Measurements from ENCODE around the gene VPS35L. TPM values are rescaled to one million over a fixed set of nuclear protein-coding genes. Genes with fewer than 3 reads are reported as not detected.

Gene VPS35L
- total RNA-seq, 1 donor from 2014 or later = 45.9 TPM

DNA sequence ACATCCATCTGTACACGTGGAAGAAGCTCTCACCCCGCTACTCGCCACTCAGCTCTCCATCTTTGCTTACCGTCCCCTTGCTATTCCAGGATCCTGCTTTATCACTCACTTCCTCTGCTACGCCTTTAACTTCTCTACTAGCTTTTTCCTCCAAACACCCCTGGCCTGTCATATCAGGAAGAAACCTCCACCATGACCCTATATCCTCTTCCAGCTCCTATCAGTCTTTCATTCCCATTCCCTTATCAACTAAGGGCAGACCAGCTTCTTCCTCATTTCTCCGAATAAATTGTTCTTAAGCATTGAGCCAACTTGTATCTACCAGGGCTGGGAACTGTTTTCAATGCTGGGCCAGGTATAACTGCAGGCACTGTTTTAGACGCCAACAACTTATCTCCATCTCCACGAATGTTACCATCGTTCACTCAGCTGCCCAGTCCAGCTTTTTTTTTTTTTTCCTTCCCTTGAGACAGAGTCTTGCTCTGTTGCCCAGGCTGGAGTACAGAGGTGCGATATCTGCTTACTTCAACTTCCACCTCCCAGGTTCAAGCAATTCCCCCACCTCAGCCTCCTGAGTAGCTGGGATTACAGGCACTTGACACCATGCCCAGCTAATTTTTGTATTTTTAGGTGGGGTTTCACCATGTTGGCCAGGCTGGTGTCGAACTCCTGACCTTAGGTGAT is 166.9 kb downstream of the VPS35L start:
- ATAC-seq = no peak
- intact Hi-C loops (cut with DNase I) = no loop called here

DNA sequence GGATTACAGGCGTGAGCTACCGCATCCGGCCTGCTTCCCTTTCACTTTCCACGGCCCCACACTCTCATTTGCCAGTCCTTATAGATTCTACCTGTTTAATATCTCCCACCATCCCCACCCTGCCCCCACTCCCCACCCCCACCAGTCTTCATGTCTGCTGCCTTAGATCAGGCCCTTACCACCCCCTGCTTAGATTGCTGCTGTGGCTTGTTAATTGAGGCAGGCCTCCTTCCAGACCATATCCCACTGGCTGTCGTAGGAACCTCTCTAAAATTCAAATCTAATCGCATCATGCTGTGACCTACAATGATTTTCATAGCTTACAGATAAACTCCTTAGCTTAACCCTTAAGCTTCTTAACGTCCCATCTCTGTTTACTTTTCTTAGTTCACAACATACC is 167.5 kb downstream of the VPS35L start:
- Histone ChIP-seq H3K4me1 (peaks cover 16% of the 10 kb centered on the region), H3K36me3 (no peaks in the 10 kb centered on the region), H3K27me3 (ENCODE audit: low read depth) (no peaks in the 10 kb centered on the region), H3K27ac (no peak overlapping the region), H3K4me3 (no peak overlapping the region), H3K9me3 (no peaks in the 10 kb centered on the region)
- intact Hi-C loops (cut with DNase I) = no loop called here
- TF ChIP-seq, protein P1, sequence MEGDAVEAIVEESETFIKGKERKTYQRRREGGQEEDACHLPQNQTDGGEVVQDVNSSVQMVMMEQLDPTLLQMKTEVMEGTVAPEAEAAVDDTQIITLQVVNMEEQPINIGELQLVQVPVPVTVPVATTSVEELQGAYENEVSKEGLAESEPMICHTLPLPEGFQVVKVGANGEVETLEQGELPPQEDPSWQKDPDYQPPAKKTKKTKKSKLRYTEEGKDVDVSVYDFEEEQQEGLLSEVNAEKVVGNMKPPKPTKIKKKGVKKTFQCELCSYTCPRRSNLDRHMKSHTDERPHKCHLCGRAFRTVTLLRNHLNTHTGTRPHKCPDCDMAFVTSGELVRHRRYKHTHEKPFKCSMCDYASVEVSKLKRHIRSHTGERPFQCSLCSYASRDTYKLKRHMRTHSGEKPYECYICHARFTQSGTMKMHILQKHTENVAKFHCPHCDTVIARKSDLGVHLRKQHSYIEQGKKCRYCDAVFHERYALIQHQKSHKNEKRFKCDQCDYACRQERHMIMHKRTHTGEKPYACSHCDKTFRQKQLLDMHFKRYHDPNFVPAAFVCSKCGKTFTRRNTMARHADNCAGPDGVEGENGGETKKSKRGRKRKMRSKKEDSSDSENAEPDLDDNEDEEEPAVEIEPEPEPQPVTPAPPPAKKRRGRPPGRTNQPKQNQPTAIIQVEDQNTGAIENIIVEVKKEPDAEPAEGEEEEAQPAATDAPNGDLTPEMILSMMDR (IDR thresholded peaks at IDR 0.05) = no peak
- DNase-seq = no peak
- ATAC-seq = no peak

More for the DNA sequence above, 166.9 kb downstream of the VPS35L start:
- TF ChIP-seq, protein P1 (IDR thresholded peaks at IDR 0.05) = no peak
- Histone ChIP-seq H3K9me3 (no peaks in the 10 kb centered on the region), H3K27me3 (ENCODE audit: low read depth) (no peaks in the 10 kb centered on the region), H3K4me1 (peaks cover 16% of the 10 kb centered on the region), H3K27ac (no peak overlapping the region), H3K36me3 (no peaks in the 10 kb centered on the region), H3K4me3 (no peak overlapping the region)
- DNase-seq = no peak

DNA sequence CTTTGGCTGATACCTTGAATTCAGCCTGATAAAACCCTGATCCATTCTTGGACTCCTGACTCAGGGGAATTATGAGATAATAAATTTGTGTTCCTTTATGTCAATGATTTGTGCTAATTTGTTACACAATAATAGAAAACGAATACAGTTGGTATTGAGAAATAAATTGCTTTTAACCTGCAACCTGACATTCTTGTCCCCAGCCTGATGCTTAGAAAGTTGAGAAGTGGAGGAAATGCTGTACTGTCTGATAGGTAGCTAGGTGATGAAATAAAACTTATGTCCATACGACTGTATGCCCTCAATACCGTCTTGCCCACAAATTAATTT is 173.1 kb downstream of the VPS35L start:
- Histone ChIP-seq H3K4me1 (no peaks in the 10 kb centered on the region), H3K36me3 (no peaks in the 10 kb centered on the region), H3K9me3 (no peaks in the 10 kb centered on the region), H3K4me3 (no peak overlapping the region), H3K27me3 (ENCODE audit: low read depth) (no peaks in the 10 kb centered on the region), H3K27ac (no peak overlapping the region)
- TF ChIP-seq, protein P1 (IDR thresholded peaks at IDR 0.05) = no peak
- DNase-seq = no peak
- intact Hi-C loops (cut with DNase I) = no loop called here
- ATAC-seq = no peak

DNA sequence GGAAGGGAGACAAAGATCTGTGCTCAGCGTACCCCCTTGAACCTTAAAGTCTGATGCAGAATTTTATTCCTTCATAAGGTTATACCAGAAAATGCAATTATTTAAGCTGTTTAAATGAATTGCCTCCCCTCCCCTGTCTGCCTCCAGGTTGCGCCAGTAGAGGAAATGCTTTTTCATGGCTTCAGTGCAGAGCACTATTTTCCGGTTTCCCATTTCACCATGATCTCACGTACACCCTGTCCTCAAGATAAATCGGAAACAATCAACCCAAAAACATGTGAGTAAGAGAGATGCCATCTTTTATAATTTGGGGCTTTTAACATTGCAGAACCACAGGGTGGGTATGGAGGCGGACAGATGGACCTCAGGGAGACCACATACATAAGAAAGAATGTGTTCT is 178.0 kb downstream of the VPS35L start:
- intact Hi-C loops (cut with DNase I) = no loop called here

DNA sequence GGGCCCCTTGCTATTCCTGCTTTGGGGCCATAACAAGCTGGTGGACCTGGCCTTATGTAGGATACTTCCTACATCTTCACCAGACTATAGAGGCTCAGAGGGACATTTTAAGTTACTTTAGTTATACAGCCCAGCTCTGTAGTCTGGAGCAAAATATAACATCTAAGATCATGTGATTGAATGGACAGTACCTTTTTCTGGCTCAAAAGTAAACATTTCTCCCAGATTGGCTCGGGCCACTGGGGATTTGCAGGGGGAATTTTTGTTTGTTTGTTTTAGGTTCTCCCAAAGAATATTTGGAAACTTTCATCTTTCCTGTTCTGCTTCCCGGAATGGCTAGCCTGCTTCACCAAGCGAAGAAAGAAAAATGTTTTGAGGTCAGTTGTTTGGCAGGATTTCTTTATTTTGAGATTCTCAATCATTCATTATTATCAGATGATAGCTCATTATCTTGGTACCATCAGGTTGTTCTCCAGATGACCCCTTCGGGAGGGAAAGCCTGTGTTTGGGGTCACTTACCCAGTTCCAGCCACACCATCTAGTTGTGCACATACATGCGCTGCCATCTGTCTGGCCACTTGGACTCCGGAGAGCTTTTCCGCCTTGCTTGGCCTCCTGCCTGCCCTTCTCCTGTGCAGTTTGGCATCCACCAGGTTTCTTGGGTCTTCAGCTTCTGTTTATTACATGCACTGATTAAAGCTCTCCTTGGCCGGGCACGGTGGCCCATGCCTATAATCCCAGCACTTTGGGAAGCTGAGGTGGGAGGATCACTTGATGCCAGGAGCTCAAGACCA is 179.8 kb downstream of the VPS35L start:
- H3K27me3 ChIP-seq (ENCODE audit: low read depth) = no peaks in the 10 kb centered on the region
- TF ChIP-seq, protein P1 (IDR thresholded peaks at IDR 0.05) = no peak
- DNase-seq (no peak), ATAC-seq (no peak)
- H3K9me3 ChIP-seq = no peaks in the 10 kb centered on the region
- H3K4me3 ChIP-seq = no peak overlapping the region
- peaks cover 13% of the 10 kb centered on the region for H3K36me3 ChIP-seq
- intact Hi-C loops (cut with DNase I) = no loop called here
- H3K27ac ChIP-seq = no peak overlapping the region
- no peaks in the 10 kb centered on the region for H3K4me1 ChIP-seq

More for the DNA sequence above, 178.0 kb downstream of the VPS35L start:
- H3K36me3 ChIP-seq = peaks cover 13% of the 10 kb centered on the region
- no peaks in the 10 kb centered on the region for H3K9me3 ChIP-seq
- H3K27ac ChIP-seq = no peak overlapping the region
- no peak for DNase-seq
- TF ChIP-seq, protein P1 (IDR thresholded peaks at IDR 0.05) = no peak
- ATAC-seq = no peak
- no peak overlapping the region for H3K4me3 ChIP-seq
- H3K27me3 ChIP-seq (ENCODE audit: low read depth) = no peaks in the 10 kb centered on the region
- no peaks in the 10 kb centered on the region for H3K4me1 ChIP-seq

Data from lower lobe of right lung (tissue), 2 donors.